Endodermal cell (in vitro differentiated cells): Measurements from ENCODE around the gene ADRB1. TPM values are rescaled to one million over a fixed set of nuclear protein-coding genes. Genes with fewer than 3 reads are reported as not detected.

ENCODE experiments used
- DNase-seq: peaks from one replicate; pipeline ENCODE4 v3.0.0-alpha.2; 2017
- H3K27ac ChIP-seq: 2 replicates; pipeline ENCODE4 v1.5.1; 2013; ENCODE audit warnings: mild to moderate bottlenecking, low read depth, low read length, moderate library complexity
- H3K27me3 ChIP-seq: 2 replicates; pipeline ENCODE4 v1.6.1; 2013; ENCODE audit warnings: mild to moderate bottlenecking, low read length, moderate library complexity; ENCODE audit not compliant: insufficient read depth, control insufficient read depth, poor library complexity, severe bottlenecking
- H3K36me3 ChIP-seq: 2 replicates; pipeline ENCODE4 v1.7.0; 2013; ENCODE audit warnings: mild to moderate bottlenecking, low read length, moderate library complexity; ENCODE audit not compliant: control insufficient read depth, insufficient read depth
- H3K4me1 ChIP-seq: one replicate; pipeline ENCODE4 v1.7.0; 2013; ENCODE audit warnings: low read length; ENCODE audit not compliant: control insufficient read depth, insufficient read depth
- H3K4me3 ChIP-seq: 2 replicates; pipeline ENCODE4 v1.5.1; 2013; ENCODE audit warnings: mild to moderate bottlenecking, low read length, moderate library complexity
- H3K9ac ChIP-seq: 2 replicates; pipeline ENCODE4 v1.6.1; 2013; ENCODE audit warnings: mild to moderate bottlenecking, low read length, moderate library complexity; ENCODE audit not compliant: poor library complexity, severe bottlenecking; ENCODE audit errors: extremely low read depth
- H3K9me3 ChIP-seq: 2 replicates; pipeline ENCODE4 v1.6.1; 2013; ENCODE audit warnings: mild to moderate bottlenecking, low read length, moderate library complexity; ENCODE audit not compliant: control insufficient read depth
- H3K27ac Mint-ChIP-seq: 2 replicates; pipeline ENCODE4 v1.8.0; 2020; ENCODE audit warnings: mixed read lengths
- H3K27me3 Mint-ChIP-seq: 2 replicates; pipeline ENCODE4 v1.8.0; 2021; ENCODE audit warnings: mild to moderate bottlenecking, mixed read lengths; ENCODE audit not compliant: insufficient read depth
- H3K36me3 Mint-ChIP-seq: 2 replicates; pipeline ENCODE4 v1.8.0; 2020; ENCODE audit warnings: low read depth, mixed read lengths
- H3K4me1 Mint-ChIP-seq: 2 replicates; pipeline ENCODE4 v1.8.0; 2020; ENCODE audit warnings: mixed read lengths
- H3K4me3 Mint-ChIP-seq: 2 replicates; pipeline ENCODE4 v1.8.0; 2020; ENCODE audit warnings: mild to moderate bottlenecking, moderate library complexity, mixed read lengths
- H3K9me3 Mint-ChIP-seq: 2 replicates; pipeline ENCODE4 v1.8.0; 2020; ENCODE audit warnings: mild to moderate bottlenecking, mixed read lengths
- WGBS, 2 experiments: methylation state at CpG; one replicate each; pipeline versions ENCODE4 v1.1.5 to v1.1.7; 2013; ENCODE audit warnings: missing lambda C conversion rate in 2 of 2, mixed read lengths in 1 of 2; ENCODE audit not compliant: insufficient coverage in 1 of 2, insufficient read length in 1 of 2; 5-methylcytosine and 5-hydroxymethylcytosine counted together
- total RNA-seq, 2 donors: library from RNA; stranded (reverse); fragmentation: NEBNext Ultra II Directional in 1 of 2; extraction: Animal tissue kit (Norgen Biotek cat#: 25700) in 1 of 2; gene quantifications; 2 replicates in 1 of 2; 3 replicates in 1 of 2; pipeline ENCODE4 v1.2.1, GENCODE V29; 2021
- TF ChIP-seq, protein P1 (sequence below): fragments of 200-600 bp; sonication (generic); conservative IDR thresholded peaks from 2 replicates; pipeline ENCODE4 v1.5.0; 2021; ENCODE audit warnings: antibody characterized with exemption, mild to moderate bottlenecking

Gene ADRB1
- total RNA-seq, 2 donors from 2014 or later = not detected

DNA sequence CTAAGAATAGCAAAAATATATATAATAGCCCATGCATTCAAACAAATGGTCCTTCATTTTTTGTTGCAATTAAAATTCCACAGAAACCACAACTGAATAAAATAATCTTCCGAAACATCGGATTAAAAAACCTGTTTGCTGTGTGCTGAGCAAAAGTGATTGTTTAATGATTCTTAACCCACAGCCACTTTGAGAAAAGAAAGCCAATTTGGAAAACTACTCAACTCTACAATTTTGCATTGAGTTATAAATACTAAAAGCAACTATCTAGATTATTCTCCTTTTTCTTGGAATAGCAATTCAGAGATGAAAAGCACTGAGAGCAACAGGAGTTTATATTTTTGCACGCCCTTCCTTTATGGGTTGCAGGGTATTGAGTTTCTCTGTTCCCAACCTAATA is 8.0 kb downstream of the ADRB1 start:
- Histone ChIP-seq H3K27me3 (peaks cover 40% of the 10 kb centered on the region), H3K36me3 (no peaks in the 10 kb centered on the region), H3K9me3 (no peaks in the 10 kb centered on the region), H3K4me3 (no peak overlapping the region), H3K4me1 (no peaks in the 10 kb centered on the region), H3K27ac (no peak overlapping the region), H3K9ac (no peak overlapping the region)
- DNase-seq = no peak
- no peaks in the 10 kb centered on the region for H3K4me1 Mint-ChIP-seq
- H3K4me3 Mint-ChIP-seq = no peak overlapping the region
- no peaks in the 10 kb centered on the region for H3K36me3 Mint-ChIP-seq
- TF ChIP-seq, protein P1, sequence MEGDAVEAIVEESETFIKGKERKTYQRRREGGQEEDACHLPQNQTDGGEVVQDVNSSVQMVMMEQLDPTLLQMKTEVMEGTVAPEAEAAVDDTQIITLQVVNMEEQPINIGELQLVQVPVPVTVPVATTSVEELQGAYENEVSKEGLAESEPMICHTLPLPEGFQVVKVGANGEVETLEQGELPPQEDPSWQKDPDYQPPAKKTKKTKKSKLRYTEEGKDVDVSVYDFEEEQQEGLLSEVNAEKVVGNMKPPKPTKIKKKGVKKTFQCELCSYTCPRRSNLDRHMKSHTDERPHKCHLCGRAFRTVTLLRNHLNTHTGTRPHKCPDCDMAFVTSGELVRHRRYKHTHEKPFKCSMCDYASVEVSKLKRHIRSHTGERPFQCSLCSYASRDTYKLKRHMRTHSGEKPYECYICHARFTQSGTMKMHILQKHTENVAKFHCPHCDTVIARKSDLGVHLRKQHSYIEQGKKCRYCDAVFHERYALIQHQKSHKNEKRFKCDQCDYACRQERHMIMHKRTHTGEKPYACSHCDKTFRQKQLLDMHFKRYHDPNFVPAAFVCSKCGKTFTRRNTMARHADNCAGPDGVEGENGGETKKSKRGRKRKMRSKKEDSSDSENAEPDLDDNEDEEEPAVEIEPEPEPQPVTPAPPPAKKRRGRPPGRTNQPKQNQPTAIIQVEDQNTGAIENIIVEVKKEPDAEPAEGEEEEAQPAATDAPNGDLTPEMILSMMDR = no peak
- WGBS, 2 experiments = 93 to 100% methylated on average over 1 to 3 of the region's 3 CpGs
- peaks cover 37% of the 10 kb centered on the region for H3K27me3 Mint-ChIP-seq
- no peaks in the 10 kb centered on the region for H3K9me3 Mint-ChIP-seq
- no peak overlapping the region for H3K27ac Mint-ChIP-seq

- Mint-ChIP-seq H3K4me3 (no peak overlapping the region), H3K4me1 (no peaks in the 10 kb centered on the region), H3K36me3 (no peaks in the 10 kb centered on the region), H3K27ac (no peak overlapping the region), H3K9me3 (no peaks in the 10 kb centered on the region), H3K27me3 (peaks cover 31% of the 10 kb centered on the region)
- H3K4me1 ChIP-seq = no peaks in the 10 kb centered on the region
- TF ChIP-seq, protein P1 = no peak
- H3K27me3 ChIP-seq = peaks cover 35% of the 10 kb centered on the region
- no peak for DNase-seq
- H3K9me3 ChIP-seq = no peaks in the 10 kb centered on the region
- WGBS, 2 experiments = 76% methylated on average over 1 of the region's 1 CpG; no CpG with 5 or more reads in 1 of the 2 experiments
- no peak overlapping the region for H3K4me3 ChIP-seq
- no peak overlapping the region for H3K27ac ChIP-seq
- H3K36me3 ChIP-seq = no peaks in the 10 kb centered on the region
- H3K9ac ChIP-seq = no peak overlapping the region
These were observed 8.6 kb downstream of the ADRB1 start for GRCh38 chr10:114052255-114052654.

DNA sequence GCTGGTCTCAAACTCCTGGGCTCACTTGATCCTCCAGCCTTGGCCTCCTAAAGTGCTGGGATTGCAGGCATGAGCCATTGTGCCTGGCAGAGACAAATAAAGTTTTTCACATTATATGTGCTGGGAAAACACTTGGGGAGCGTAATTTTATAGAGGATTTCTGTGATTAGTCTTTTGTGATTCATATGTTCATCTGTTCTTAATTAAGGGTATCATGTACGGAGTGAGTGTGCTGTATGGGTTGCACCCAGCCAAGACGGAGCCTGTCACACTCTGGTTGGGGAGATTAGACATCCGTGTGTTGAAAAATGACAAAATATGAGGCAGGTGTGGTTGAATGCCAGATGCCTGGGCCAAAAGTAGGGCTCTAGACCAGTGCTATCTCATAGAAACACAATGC is 10.3 kb downstream of the ADRB1 start:
- no peak for DNase-seq
- no peak overlapping the region for H3K9ac ChIP-seq
- TF ChIP-seq, protein P1 = no peak
- Mint-ChIP-seq H3K27me3 (peaks cover 14% of the 10 kb centered on the region), H3K4me1 (no peaks in the 10 kb centered on the region), H3K4me3 (no peak overlapping the region), H3K9me3 (no peaks in the 10 kb centered on the region), H3K27ac (no peak overlapping the region), H3K36me3 (no peaks in the 10 kb centered on the region)
- H3K4me1 ChIP-seq = no peaks in the 10 kb centered on the region
- no peak overlapping the region for H3K27ac ChIP-seq
- H3K4me3 ChIP-seq = no peak overlapping the region
- no peaks in the 10 kb centered on the region for H3K9me3 ChIP-seq
- H3K36me3 ChIP-seq = no peaks in the 10 kb centered on the region
- 71 to 82% methylated on average over 3 to 4 of the region's 4 CpGs for WGBS, 2 experiments
- H3K27me3 ChIP-seq = peaks cover 18% of the 10 kb centered on the region
